Liver (tissue), 9 donors: ENCODE data around the gene TRPM6. TPM values are rescaled to one million over a fixed set of nuclear protein-coding genes. Genes with fewer than 3 reads are reported as not detected.

Source experiments
- DNase-seq: peaks from one replicate; pipeline ENCODE4 v3.0.0-alpha.2; 2017; ENCODE audit warnings: low spot score
- H3K27ac ChIP-seq, 2 donors: one replicate each; pipeline ENCODE4 v1.7.0; 2013; ENCODE audit warnings: inconsistent platforms in 2 of 2, low read length in 2 of 2, control low read depth in 1 of 2, low read depth in 1 of 2, mild to moderate bottlenecking in 1 of 2
- H3K27me3 ChIP-seq, 4 donors: one replicate each; pipeline versions ENCODE4 v1.6.1 to v1.7.0; 2013; ENCODE audit warnings: low read length in 3 of 4, inconsistent platforms in 1 of 4, mild to moderate bottlenecking in 1 of 4, moderate library complexity in 1 of 4; ENCODE audit not compliant: control insufficient read depth in 4 of 4, insufficient read depth in 4 of 4
- H3K36me3 ChIP-seq, 4 donors: one replicate each; pipeline versions ENCODE4 v1.6.1 to v1.7.0; 2013; ENCODE audit warnings: low read length in 3 of 4, mild to moderate bottlenecking in 3 of 4, low read depth in 1 of 4, moderate library complexity in 1 of 4; ENCODE audit not compliant: control insufficient read depth in 4 of 4, insufficient read depth in 3 of 4
- H3K4me1 ChIP-seq, 4 donors: one replicate each; pipeline versions ENCODE4 v1.6.1 to v1.7.0; 2013; ENCODE audit warnings: low read length in 3 of 4, mild to moderate bottlenecking in 3 of 4, moderate library complexity in 1 of 4; ENCODE audit not compliant: control insufficient read depth in 4 of 4, insufficient read depth in 4 of 4
- H3K4me3 ChIP-seq, 3 donors: one replicate each; pipeline versions ENCODE4 v1.6.1 to v1.7.0; 2013; ENCODE audit warnings: low read length in 3 of 3, control low read depth in 1 of 3, low read depth in 1 of 3, mild to moderate bottlenecking in 1 of 3
- H3K9ac ChIP-seq, 2 donors: one replicate each; pipeline ENCODE4 v1.7.0; 2013; ENCODE audit warnings: low read length in 2 of 2, mild to moderate bottlenecking in 2 of 2, moderate library complexity in 2 of 2, control low read depth in 1 of 2, low read depth in 1 of 2
- H3K9me3 ChIP-seq, 4 donors: one replicate each; pipeline versions ENCODE4 v1.6.1 to v1.7.0; 2013; ENCODE audit warnings: low read length in 3 of 4; ENCODE audit not compliant: control insufficient read depth in 4 of 4
- CTCF ChIP-seq: fragments of 150-350 bp; IDR thresholded peaks from 2 replicates; pipeline ENCODE4 v1.5.1; 2017; ENCODE audit warnings: improper control_type of control experiment, low read depth, low read length; ENCODE audit not compliant: missing input control
- EGR1 ChIP-seq, 2 donors: IDR thresholded peaks; 2 replicates each; pipeline ENCODE4 v1.6.1; 2016 to 2018; ENCODE audit warnings: antibody characterized with exemption in 2 of 2, low read depth in 2 of 2
- FOXA1 ChIP-seq: IDR thresholded peaks from 2 replicates; pipeline ENCODE4 v1.6.1; 2016; ENCODE audit warnings: antibody characterized with exemption
- FOXA2 ChIP-seq: IDR thresholded peaks from 2 replicates; pipeline ENCODE4 v1.6.1; 2016; ENCODE audit warnings: antibody characterized with exemption
- GABPA ChIP-seq, 2 donors: IDR thresholded peaks in 1 of 2; conservative IDR thresholded peaks in 1 of 2; 2 replicates each; pipeline ENCODE4 v1.6.1; 2016; ENCODE audit warnings: antibody characterized with exemption in 2 of 2, mild to moderate bottlenecking in 1 of 2, moderate library complexity in 1 of 2
- HNF4A ChIP-seq, 2 donors: conservative IDR thresholded peaks; 2 replicates each; pipeline ENCODE4 v1.6.1; 2016; ENCODE audit warnings: antibody characterized with exemption in 2 of 2, mild to moderate bottlenecking in 2 of 2
- HNF4G ChIP-seq: IDR thresholded peaks from 2 replicates; pipeline ENCODE4 v1.6.1; 2016; ENCODE audit warnings: antibody characterized with exemption
- JUND ChIP-seq, 2 donors: IDR thresholded peaks; 2 replicates each; pipeline ENCODE4 v1.6.1; 2016; ENCODE audit warnings: antibody characterized with exemption in 2 of 2
- MAX ChIP-seq: IDR thresholded peaks from 2 replicates; pipeline ENCODE4 v1.6.1; 2016; ENCODE audit warnings: antibody characterized with exemption
- NR2F2 ChIP-seq: IDR thresholded peaks from 2 replicates; pipeline ENCODE4 v1.6.1; 2016; ENCODE audit warnings: antibody characterized with exemption
- RAD21 ChIP-seq, 2 donors: IDR thresholded peaks; 2 replicates each; pipeline ENCODE4 v1.6.1; 2016; ENCODE audit warnings: antibody characterized with exemption in 2 of 2, mild to moderate bottlenecking in 2 of 2
- RXRA ChIP-seq, 2 donors: IDR thresholded peaks; 2 replicates each; pipeline ENCODE4 v1.6.1; 2017 to 2018; ENCODE audit warnings: antibody characterized with exemption in 2 of 2, mild to moderate bottlenecking in 1 of 2
- SP1 ChIP-seq: IDR thresholded peaks from 2 replicates; pipeline ENCODE4 v1.6.1; 2018; ENCODE audit warnings: antibody characterized with exemption, mild to moderate bottlenecking
- TAF1 ChIP-seq: conservative IDR thresholded peaks from 2 replicates; pipeline ENCODE4 v1.6.1; 2016; ENCODE audit warnings: antibody characterized with exemption, mild to moderate bottlenecking
- YY1 ChIP-seq: IDR thresholded peaks from 2 replicates; pipeline ENCODE4 v1.6.1; 2016; ENCODE audit warnings: antibody characterized with exemption, mild to moderate bottlenecking
- ZBTB33 ChIP-seq: IDR thresholded peaks from 2 replicates; pipeline ENCODE4 v1.6.1; 2016; ENCODE audit warnings: antibody characterized with exemption
- WGBS: extraction: QIAGEN DNeasy Blood & Tissue Kit; methylation state at CpG from one replicate; pipeline ENCODE4 v1.1.7; 2013; 5-methylcytosine and 5-hydroxymethylcytosine counted together
- polyA plus RNA-seq, 2 donors: library from polyadenylated mRNA; stranded (reverse) in 1 of 2; unstranded in 1 of 2; fragments of 200-250 nt in 1 of 2; fragments of >200 nt in 1 of 2; fragmentation: Nextera tagmentation in 1 of 2; extraction: Ambion mirVana in 1 of 2; gene quantifications; one replicate each; pipeline versions ENCODE4 v1.2.1 to v1.2.3, GENCODE V29; 2013 to 2015
- total RNA-seq, 2 donors: library from RNA; depleted of rRNA; stranded (reverse); fragments of >200 nt; gene quantifications; one replicate each; pipeline ENCODE4 v1.2.3, GENCODE V29; 2014
- TF ChIP-seq, protein P1 (sequence below): IDR thresholded peaks from 2 replicates; pipeline ENCODE4 v1.6.1; 2016; ENCODE audit warnings: antibody characterized with exemption
- TF ChIP-seq, protein P2 (sequence below): IDR thresholded peaks from 2 replicates; pipeline ENCODE4 v1.6.1; 2016; ENCODE audit warnings: antibody characterized with exemption, mild to moderate bottlenecking
- donor health status: healthy.
- donor health status: healthy.
- donor health status: healthy.
- donor health status: healthy.
- donor health status: healthy.

Gene TRPM6
- total and polyA plus RNA-seq, 4 donors = 0.05 to 0.67 (median 0.10) TPM

DNA sequence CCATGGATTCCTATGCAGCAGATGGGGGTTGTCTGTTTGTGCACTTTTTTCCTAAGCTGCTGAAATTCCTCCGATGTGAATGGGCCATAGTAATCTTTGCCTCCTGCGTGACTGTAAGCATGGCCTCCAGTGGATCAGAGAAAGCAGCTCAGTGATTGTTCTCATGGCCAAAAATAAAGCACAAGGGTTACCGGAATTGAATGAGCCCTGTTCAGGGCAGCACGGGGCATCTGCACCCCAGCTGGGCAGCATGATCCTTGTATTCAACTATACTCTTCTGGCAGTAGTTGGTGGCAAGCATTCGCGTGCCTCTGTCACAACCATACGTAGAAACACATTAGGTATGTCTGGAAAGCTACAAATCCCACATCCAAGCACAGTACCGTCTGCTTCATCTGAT is 196.7 kb downstream of the TRPM6 start:
- no peak for DNase-seq
- H3K9me3 ChIP-seq = no peaks in the 10 kb centered on the region
- no peak overlapping the region for H3K27ac ChIP-seq
- H3K9ac ChIP-seq = no peak overlapping the region
- WGBS = 80% methylated on average over 8 of the region's 8 CpGs
- no peak overlapping the region for H3K4me3 ChIP-seq
- no peaks in the 10 kb centered on the region for H3K36me3 ChIP-seq
- TF ChIP-seq GABPA (IDR thresholded peaks at IDR 0.05 in 1 of 2, conservative IDR thresholded peaks at IDR 0.05 in 1 of 2) = no peak
- TF ChIP-seq, protein P1, sequence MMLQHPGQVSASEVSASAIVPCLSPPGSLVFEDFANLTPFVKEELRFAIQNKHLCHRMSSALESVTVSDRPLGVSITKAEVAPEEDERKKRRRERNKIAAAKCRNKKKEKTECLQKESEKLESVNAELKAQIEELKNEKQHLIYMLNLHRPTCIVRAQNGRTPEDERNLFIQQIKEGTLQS = no peak
- TF ChIP-seq RXRA (IDR thresholded peaks at IDR 0.05) = no peak
- no peak for TF ChIP-seq RAD21 (IDR thresholded peaks at IDR 0.05)
- TF ChIP-seq SP1 = no peak
- no peak for TF ChIP-seq TAF1
- TF ChIP-seq NR2F2 = no peak
- TF ChIP-seq, protein P2, sequence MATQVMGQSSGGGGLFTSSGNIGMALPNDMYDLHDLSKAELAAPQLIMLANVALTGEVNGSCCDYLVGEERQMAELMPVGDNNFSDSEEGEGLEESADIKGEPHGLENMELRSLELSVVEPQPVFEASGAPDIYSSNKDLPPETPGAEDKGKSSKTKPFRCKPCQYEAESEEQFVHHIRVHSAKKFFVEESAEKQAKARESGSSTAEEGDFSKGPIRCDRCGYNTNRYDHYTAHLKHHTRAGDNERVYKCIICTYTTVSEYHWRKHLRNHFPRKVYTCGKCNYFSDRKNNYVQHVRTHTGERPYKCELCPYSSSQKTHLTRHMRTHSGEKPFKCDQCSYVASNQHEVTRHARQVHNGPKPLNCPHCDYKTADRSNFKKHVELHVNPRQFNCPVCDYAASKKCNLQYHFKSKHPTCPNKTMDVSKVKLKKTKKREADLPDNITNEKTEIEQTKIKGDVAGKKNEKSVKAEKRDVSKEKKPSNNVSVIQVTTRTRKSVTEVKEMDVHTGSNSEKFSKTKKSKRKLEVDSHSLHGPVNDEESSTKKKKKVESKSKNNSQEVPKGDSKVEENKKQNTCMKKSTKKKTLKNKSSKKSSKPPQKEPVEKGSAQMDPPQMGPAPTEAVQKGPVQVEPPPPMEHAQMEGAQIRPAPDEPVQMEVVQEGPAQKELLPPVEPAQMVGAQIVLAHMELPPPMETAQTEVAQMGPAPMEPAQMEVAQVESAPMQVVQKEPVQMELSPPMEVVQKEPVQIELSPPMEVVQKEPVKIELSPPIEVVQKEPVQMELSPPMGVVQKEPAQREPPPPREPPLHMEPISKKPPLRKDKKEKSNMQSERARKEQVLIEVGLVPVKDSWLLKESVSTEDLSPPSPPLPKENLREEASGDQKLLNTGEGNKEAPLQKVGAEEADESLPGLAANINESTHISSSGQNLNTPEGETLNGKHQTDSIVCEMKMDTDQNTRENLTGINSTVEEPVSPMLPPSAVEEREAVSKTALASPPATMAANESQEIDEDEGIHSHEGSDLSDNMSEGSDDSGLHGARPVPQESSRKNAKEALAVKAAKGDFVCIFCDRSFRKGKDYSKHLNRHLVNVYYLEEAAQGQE = no peak
- no peak for TF ChIP-seq FOXA1
- no peak for TF ChIP-seq HNF4A (conservative IDR thresholded peaks at IDR 0.05)
- TF ChIP-seq ZBTB33 = no peak
- TF ChIP-seq CTCF = no peak
- no peak for TF ChIP-seq EGR1 (IDR thresholded peaks at IDR 0.05; ENCODE audit: low read depth in 2 of 2)
- TF ChIP-seq JUND (IDR thresholded peaks at IDR 0.05) = no peak
- TF ChIP-seq YY1 = no peak
- no peak for TF ChIP-seq HNF4G
- TF ChIP-seq FOXA2 = no peak
- TF ChIP-seq MAX = no peak
- H3K4me1 ChIP-seq = no peaks in the 10 kb centered on the region
- no peaks in the 10 kb centered on the region for H3K27me3 ChIP-seq
